Parathyroid adenoma (tissue), 2 donors: Measurements from ENCODE around the gene RTP4.

Experiments used
- H2AFZ ChIP-seq: fragments of 300-600 bp; sonication (generic); one replicate; pipeline ENCODE4 v1.7.0; 2017; ENCODE audit warnings: antibody characterized with exemption, mild to moderate bottlenecking
- H3K27ac ChIP-seq: fragments of 300-600 bp; sonication (generic); one replicate; pipeline ENCODE4 v1.7.0; 2017
- H3K27me3 ChIP-seq: fragments of 300-600 bp; sonication (generic); one replicate; pipeline ENCODE4 v1.7.0; 2017; ENCODE audit warnings: low read length; ENCODE audit not compliant: control insufficient read depth, insufficient read depth
- H3K36me3 ChIP-seq: fragments of 300-600 bp; sonication (generic); one replicate; pipeline ENCODE4 v1.7.0; 2017; ENCODE audit warnings: low read length; ENCODE audit not compliant: control insufficient read depth, insufficient read depth
- H3K4me1 ChIP-seq: fragments of 300-600 bp; sonication (generic); one replicate; pipeline ENCODE4 v1.7.0; 2017; ENCODE audit warnings: control low read depth
- H3K4me2 ChIP-seq: fragments of 300-600 bp; sonication (generic); one replicate; pipeline ENCODE4 v1.7.0; 2017; ENCODE audit warnings: low read length
- H3K4me3 ChIP-seq: fragments of 300-600 bp; sonication (generic); one replicate; pipeline ENCODE4 v1.7.0; 2017; ENCODE audit warnings: low read depth, low read length
- H3K79me2 ChIP-seq: fragments of 300-600 bp; sonication (generic); one replicate; pipeline ENCODE4 v1.7.0; 2017; ENCODE audit warnings: control low read depth
- H3K9ac ChIP-seq: fragments of 300-600 bp; sonication (generic); one replicate; pipeline ENCODE4 v1.7.0; 2017; ENCODE audit warnings: mild to moderate bottlenecking
- H3K9me3 ChIP-seq: fragments of 300-600 bp; sonication (generic); one replicate; pipeline ENCODE4 v1.7.0; 2017; ENCODE audit warnings: low read length; ENCODE audit not compliant: control insufficient read depth
- CTCF ChIP-seq: fragments of 300-600 bp; sonication (generic); IDR thresholded peaks from one replicate; pipeline ENCODE4 v1.7.0; 2017; ENCODE audit warnings: antibody characterized with exemption, mild to moderate bottlenecking
- donor health status: primary hyperparathyroidism.

Gene RTP4

GRCh38 chr3:187334904-187335303 is 33.3 kb upstream of the RTP4 start:
- no peak for TF ChIP-seq CTCF

DNA sequence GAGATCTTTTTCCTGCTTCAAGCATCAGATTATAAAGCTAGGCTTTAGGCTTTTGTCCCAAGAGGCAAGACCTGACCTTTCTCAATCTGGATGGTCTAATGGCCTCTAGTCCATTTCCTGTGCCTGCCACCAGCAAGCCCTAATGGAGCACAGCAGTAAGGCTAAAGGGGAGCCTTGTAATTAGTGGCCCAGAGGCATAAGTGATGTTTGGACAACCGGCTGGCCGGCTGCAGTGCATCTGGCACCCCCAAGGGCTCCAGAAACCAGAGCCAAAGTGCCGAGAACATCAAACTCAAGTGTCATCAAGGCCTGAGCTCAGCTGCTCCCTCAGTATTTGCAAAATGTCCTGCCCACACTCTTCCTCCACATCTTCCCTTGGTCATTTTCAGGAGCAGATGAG is 31.9 kb upstream of the RTP4 start:
- H3K4me3 ChIP-seq, result no peak overlapping the region
- H3K4me1 ChIP-seq, result no peaks in the 10 kb centered on the region
- no peak for TF ChIP-seq CTCF
- no peak overlapping the region for H3K9ac ChIP-seq
- H3K36me3 ChIP-seq, result no peaks in the 10 kb centered on the region
- H3K9me3 ChIP-seq, result no peaks in the 10 kb centered on the region
- no peak overlapping the region for H2AFZ ChIP-seq
- no peaks in the 10 kb centered on the region for H3K27me3 ChIP-seq
- no peaks in the 10 kb centered on the region for H3K79me2 ChIP-seq
- no peak overlapping the region for H3K4me2 ChIP-seq
- H3K27ac ChIP-seq, result no peak overlapping the region

More at GRCh38 chr3:187334904-187335303, 33.3 kb upstream of the RTP4 start:
- no peaks in the 10 kb centered on the region for H3K9me3 ChIP-seq
- no peaks in the 10 kb centered on the region for H3K36me3 ChIP-seq
- no peaks in the 10 kb centered on the region for H3K4me1 ChIP-seq
- no peak overlapping the region for H3K4me3 ChIP-seq
- H3K4me2 ChIP-seq, result no peak overlapping the region
- H3K27me3 ChIP-seq, result no peaks in the 10 kb centered on the region
- no peak overlapping the region for H3K27ac ChIP-seq
- H3K79me2 ChIP-seq, result no peaks in the 10 kb centered on the region
- H3K9ac ChIP-seq, result no peak overlapping the region
- H2AFZ ChIP-seq, result no peak overlapping the region

DNA sequence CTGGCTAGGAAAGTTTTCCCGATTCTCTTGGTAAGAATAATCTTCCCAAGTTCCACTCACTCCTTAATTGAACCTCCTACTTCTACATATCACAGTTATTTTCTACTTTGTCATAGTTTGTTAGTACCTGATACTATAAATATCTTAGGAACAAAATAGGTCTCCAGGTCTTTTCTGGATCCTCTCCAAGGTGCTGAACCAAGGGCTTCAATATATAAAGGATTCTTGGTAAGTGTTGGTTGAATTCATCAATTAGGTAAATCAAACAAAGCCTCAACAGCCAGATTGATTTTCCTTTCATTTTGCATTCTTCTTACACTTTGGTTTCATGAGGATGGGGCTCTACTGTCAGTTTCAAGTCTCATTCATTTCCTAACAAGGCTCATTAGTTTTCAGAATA is 27.6 kb upstream of the RTP4 start:
- H3K4me1 ChIP-seq, result no peaks in the 10 kb centered on the region
- no peaks in the 10 kb centered on the region for H3K79me2 ChIP-seq
- H3K9me3 ChIP-seq, result no peaks in the 10 kb centered on the region
- H2AFZ ChIP-seq, result no peak overlapping the region
- no peak for TF ChIP-seq CTCF
- no peak overlapping the region for H3K27ac ChIP-seq
- H3K4me3 ChIP-seq, result no peak overlapping the region
- H3K27me3 ChIP-seq, result no peaks in the 10 kb centered on the region
- H3K9ac ChIP-seq, result no peak overlapping the region
- no peak overlapping the region for H3K4me2 ChIP-seq
- H3K36me3 ChIP-seq, result no peaks in the 10 kb centered on the region

DNA sequence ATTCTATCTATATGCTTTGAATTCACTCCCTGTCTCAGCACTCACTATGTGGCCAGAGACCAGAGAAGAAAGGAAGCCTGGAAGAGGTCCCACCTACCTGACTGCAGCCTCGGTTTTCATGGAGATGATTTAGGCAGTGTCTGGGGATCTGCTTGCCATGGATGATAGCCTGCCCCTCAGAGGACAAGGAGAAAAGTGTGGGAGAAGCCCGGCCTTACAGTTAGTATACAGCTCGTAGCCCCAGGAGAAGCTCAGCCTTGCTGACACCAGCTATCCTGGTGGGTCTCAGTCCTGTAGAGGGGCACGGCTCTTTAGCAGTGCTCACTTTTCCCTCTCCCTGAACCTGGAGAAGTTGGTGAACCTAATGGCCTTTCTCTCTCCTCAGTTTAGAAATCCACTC is 25.9 kb upstream of the RTP4 start:
- Histone ChIP-seq H3K4me3 (no peak overlapping the region), H3K9ac (no peak overlapping the region), H3K9me3 (no peaks in the 10 kb centered on the region), H3K4me2 (no peak overlapping the region), H3K27me3 (no peaks in the 10 kb centered on the region), H3K79me2 (no peaks in the 10 kb centered on the region), H2AFZ (no peak overlapping the region), H3K27ac (no peak overlapping the region), H3K4me1 (no peaks in the 10 kb centered on the region), H3K36me3 (no peaks in the 10 kb centered on the region)
- no peak for TF ChIP-seq CTCF

- no peaks in the 10 kb centered on the region for H3K36me3 ChIP-seq
- H3K9me3 ChIP-seq, result no peaks in the 10 kb centered on the region
- no peak overlapping the region for H3K9ac ChIP-seq
- H3K27me3 ChIP-seq, result no peaks in the 10 kb centered on the region
- no peak overlapping the region for H3K4me3 ChIP-seq
- H2AFZ ChIP-seq, result no peak overlapping the region
- no peak for TF ChIP-seq CTCF
- no peak overlapping the region for H3K27ac ChIP-seq
- no peaks in the 10 kb centered on the region for H3K4me1 ChIP-seq
- H3K4me2 ChIP-seq, result no peak overlapping the region
- no peaks in the 10 kb centered on the region for H3K79me2 ChIP-seq
These were observed 24.5 kb upstream of the RTP4 start for GRCh38 chr3:187343670-187344069.
